SJSA1 (cell line): ENCODE measurements around the gene NRXN3. TPM values are rescaled to one million over a fixed set of nuclear protein-coding genes. Genes with fewer than 3 reads are reported as not detected.

Experiments
- DNase-seq, 2 experiments: peaks; one replicate each; pipeline ENCODE4 v3.0.0-alpha.2; 2015 to 2020; ENCODE audit warnings: low spot score in 2 of 2, low read depth in 1 of 2
- H3K27ac ChIP-seq: fragments of 250-450 bp; sonication (Bioruptor Pico); 2 replicates; pipeline ENCODE4 v1.5.1; 2020; ENCODE audit warnings: mild to moderate bottlenecking, moderate library complexity
- H3K27me3 ChIP-seq: fragments of 250-450 bp; sonication (Bioruptor Pico); replicated peaks from 2 replicates; pipeline ENCODE4 v1.5.1; 2020; ENCODE audit warnings: mild to moderate bottlenecking, moderate library complexity
- H3K36me3 ChIP-seq: fragments of 250-450 bp; sonication (Bioruptor Pico); 2 replicates; pipeline ENCODE4 v1.5.1; 2020; ENCODE audit warnings: mild to moderate bottlenecking
- H3K4me1 ChIP-seq: fragments of 250-450 bp; sonication (Bioruptor Pico); replicated peaks from 2 replicates; pipeline ENCODE4 v1.6.1; 2021; ENCODE audit warnings: mild to moderate bottlenecking
- H3K4me3 ChIP-seq: fragments of 250-450 bp; sonication (Bioruptor Pico); 2 replicates; pipeline ENCODE4 v1.5.1; 2020; ENCODE audit warnings: mild to moderate bottlenecking
- H3K9me3 ChIP-seq: fragments of 250-450 bp; sonication (Bioruptor Pico); replicated peaks from 2 replicates; pipeline ENCODE4 v1.5.1; 2020; ENCODE audit warnings: mild to moderate bottlenecking
- total RNA-seq: library from RNA; depleted of rRNA; stranded (reverse); fragments of >200 nt; shearing (Covaris generic); gene quantifications from 2 replicates; pipeline ENCODE4 v1.2.3, GENCODE V29; 2014

NRXN3 gene
- total RNA-seq, 1 experiment from 2014 or later = 1.0 TPM

DNA sequence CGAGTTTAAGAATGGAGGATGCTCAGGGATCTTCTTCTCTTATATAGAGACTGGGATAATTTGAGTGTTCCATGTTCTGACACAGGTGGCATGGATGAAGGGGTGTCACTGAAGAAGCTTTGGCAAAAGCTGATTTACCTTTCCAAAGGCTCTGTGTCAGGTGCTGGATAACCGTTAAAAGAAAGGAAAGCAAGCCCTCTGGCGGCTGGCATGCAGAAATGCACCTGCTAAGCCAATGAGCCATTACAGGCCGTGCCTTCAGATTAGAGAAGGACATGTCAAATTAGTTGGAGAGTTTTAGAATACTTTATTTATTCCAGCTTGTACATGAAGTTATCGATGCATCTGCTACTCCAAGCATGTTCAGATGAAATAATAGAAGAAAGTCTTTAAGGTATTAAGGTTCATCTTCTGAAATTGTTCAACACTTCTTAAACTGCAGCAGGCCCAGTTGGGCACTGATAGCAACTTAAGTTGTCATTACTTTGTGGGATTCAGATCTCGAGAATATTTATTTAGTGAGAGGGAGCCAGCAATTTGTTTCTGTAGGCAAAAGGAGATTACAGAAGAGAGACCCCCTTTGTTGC lies 678.2 kb downstream of the NRXN3 start:
- Histone ChIP-seq H3K36me3 (no peaks in the 10 kb centered on the region), H3K9me3 (no peaks in the 10 kb centered on the region), H3K27me3 (no peaks in the 10 kb centered on the region), H3K4me1 (no peaks in the 10 kb centered on the region), H3K27ac (no peak overlapping the region), H3K4me3 (no peak overlapping the region)
- DNase-seq = no peak

GRCh38 chr14:78849952-78850351 lies 679.8 kb downstream of the NRXN3 start:
- Histone ChIP-seq H3K27me3 (no peaks in the 10 kb centered on the region), H3K27ac (no peak overlapping the region), H3K4me1 (no peaks in the 10 kb centered on the region), H3K4me3 (no peak overlapping the region), H3K36me3 (no peaks in the 10 kb centered on the region), H3K9me3 (no peaks in the 10 kb centered on the region)
- DNase-seq = no peak

GRCh38 chr14:78851189-78851588 lies 681.0 kb downstream of the NRXN3 start:
- DNase-seq = no peak
- no peaks in the 10 kb centered on the region for H3K36me3 ChIP-seq
- H3K27ac ChIP-seq = no peak overlapping the region
- no peaks in the 10 kb centered on the region for H3K9me3 ChIP-seq
- no peaks in the 10 kb centered on the region for H3K27me3 ChIP-seq
- no peak overlapping the region for H3K4me3 ChIP-seq
- H3K4me1 ChIP-seq = no peaks in the 10 kb centered on the region

DNA sequence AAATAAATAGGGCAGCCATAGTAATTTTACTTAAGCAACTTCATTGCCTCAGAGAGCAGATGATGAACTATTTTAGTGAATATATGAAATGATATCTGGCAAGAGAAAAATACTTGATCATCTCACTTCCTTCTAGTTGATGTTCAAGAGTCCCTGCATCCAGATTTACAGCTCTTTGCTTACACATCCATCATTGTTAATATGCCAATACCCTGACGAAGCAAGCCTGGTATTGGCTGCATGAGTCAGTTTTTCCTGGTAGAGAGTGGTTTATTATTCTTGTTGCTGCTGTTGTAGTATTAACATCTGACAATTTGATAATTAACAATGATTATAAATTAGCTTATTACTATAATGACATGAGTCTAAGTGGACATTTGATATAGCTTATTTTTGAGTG lies 681.9 kb downstream of the NRXN3 start:
- no peak for DNase-seq
- H3K4me3 ChIP-seq = no peak overlapping the region
- no peaks in the 10 kb centered on the region for H3K4me1 ChIP-seq
- H3K27ac ChIP-seq = no peak overlapping the region
- H3K27me3 ChIP-seq = no peaks in the 10 kb centered on the region
- H3K9me3 ChIP-seq = no peaks in the 10 kb centered on the region
- no peaks in the 10 kb centered on the region for H3K36me3 ChIP-seq

- Histone ChIP-seq H3K27ac (no peak overlapping the region), H3K4me1 (no peaks in the 10 kb centered on the region), H3K4me3 (no peak overlapping the region), H3K9me3 (no peaks in the 10 kb centered on the region), H3K27me3 (no peaks in the 10 kb centered on the region), H3K36me3 (no peaks in the 10 kb centered on the region)
- DNase-seq = no peak
Observed at GRCh38 chr14:78857974-78858373, 687.8 kb downstream of the NRXN3 start.

DNA sequence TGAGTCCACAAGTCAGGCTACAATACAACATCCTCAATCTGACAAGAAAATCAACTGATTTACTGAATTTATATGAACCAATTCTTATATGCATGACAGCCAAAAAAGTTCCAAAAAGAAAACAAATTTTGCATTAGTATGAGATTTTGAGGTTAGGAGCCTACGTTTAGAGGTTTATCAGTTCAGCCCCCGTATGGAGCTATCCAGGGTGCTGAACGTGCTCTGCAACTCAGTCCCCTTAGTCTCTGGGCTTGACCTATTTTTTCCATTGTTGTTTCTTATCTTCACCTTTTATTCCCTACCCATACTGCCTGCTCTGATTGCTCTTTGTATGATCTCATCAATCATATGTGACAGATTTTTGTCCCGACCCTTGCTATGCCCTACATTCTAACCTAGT lies 693.0 kb downstream of the NRXN3 start:
- DNase-seq = peak; percentile 5 to 40
- no peaks in the 10 kb centered on the region; the same call in 1 of the 2 replicates for H3K9me3 ChIP-seq
- no peaks in the 10 kb centered on the region for H3K36me3 ChIP-seq
- H3K4me3 ChIP-seq = no peak overlapping the region
- no peaks in the 10 kb centered on the region for H3K4me1 ChIP-seq
- no peak overlapping the region for H3K27ac ChIP-seq
- no peaks in the 10 kb centered on the region for H3K27me3 ChIP-seq

DNA sequence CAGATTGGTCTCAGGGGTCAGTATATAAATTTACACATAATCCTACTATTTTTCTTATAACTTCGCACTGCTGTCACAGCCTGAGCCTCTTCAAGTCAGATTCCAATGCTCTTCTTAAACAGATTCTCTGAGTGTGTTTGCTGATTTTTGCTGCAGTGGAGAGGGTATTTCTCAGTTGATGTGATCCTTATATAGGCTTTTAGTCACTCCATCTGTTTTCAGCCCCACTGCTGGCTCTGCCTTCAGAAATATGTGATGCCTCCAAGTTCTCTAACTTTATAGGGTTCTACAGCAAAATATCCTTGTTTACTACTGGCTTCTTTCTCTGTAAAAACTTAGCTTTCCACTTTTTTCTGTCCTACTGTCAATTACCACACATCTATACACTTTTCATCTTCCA lies 702.7 kb downstream of the NRXN3 start:
- Histone ChIP-seq H3K4me3 (no peak overlapping the region), H3K27ac (no peak overlapping the region), H3K27me3 (no peaks in the 10 kb centered on the region), H3K36me3 (no peaks in the 10 kb centered on the region), H3K9me3 (no peaks in the 10 kb centered on the region), H3K4me1 (no peaks in the 10 kb centered on the region)
- DNase-seq = no peak

GRCh38 chr14:78873581-78873980 lies 703.4 kb downstream of the NRXN3 start:
- Histone ChIP-seq H3K27me3 (no peaks in the 10 kb centered on the region), H3K36me3 (no peaks in the 10 kb centered on the region), H3K27ac (no peak overlapping the region), H3K9me3 (no peaks in the 10 kb centered on the region), H3K4me1 (no peaks in the 10 kb centered on the region), H3K4me3 (no peak overlapping the region)
- no peak for DNase-seq

DNA sequence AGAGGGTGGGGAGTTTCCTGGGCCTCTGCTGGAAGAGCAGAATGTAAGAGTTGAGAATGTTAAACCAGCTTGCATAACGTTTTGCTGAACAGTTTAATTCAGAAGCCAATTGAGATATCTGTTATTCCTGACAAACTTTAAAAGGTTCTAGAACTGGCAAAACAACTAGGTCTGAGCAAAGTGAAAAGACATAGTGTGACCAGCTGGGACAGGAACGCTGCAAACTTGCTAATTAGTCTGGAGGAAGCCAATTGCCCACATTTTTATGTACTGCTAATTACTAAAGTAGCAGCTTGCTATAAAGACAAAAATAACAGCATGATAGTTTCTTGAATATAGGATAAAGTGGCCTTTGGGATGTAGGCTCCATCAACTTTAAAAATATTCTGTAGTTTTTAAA lies 704.9 kb downstream of the NRXN3 start:
- no peak overlapping the region for H3K4me3 ChIP-seq
- H3K9me3 ChIP-seq = no peaks in the 10 kb centered on the region
- H3K27me3 ChIP-seq = no peaks in the 10 kb centered on the region
- no peaks in the 10 kb centered on the region for H3K4me1 ChIP-seq
- no peak overlapping the region for H3K27ac ChIP-seq
- DNase-seq = no peak
- H3K36me3 ChIP-seq = no peaks in the 10 kb centered on the region

GRCh38 chr14:78885884-78886283 lies 715.7 kb downstream of the NRXN3 start:
- DNase-seq = no peak
- Histone ChIP-seq H3K4me1 (no peaks in the 10 kb centered on the region), H3K36me3 (no peaks in the 10 kb centered on the region), H3K27ac (no peak overlapping the region), H3K27me3 (no peaks in the 10 kb centered on the region), H3K9me3 (no peaks in the 10 kb centered on the region), H3K4me3 (no peak overlapping the region)

- Histone ChIP-seq H3K9me3 (no peaks in the 10 kb centered on the region), H3K27me3 (no peaks in the 10 kb centered on the region), H3K27ac (no peak overlapping the region), H3K36me3 (no peaks in the 10 kb centered on the region), H3K4me1 (no peaks in the 10 kb centered on the region), H3K4me3 (no peak overlapping the region)
- no peak for DNase-seq
Observed at GRCh38 chr14:78897443-78897842, 727.3 kb downstream of the NRXN3 start.

- H3K4me3 ChIP-seq = no peak overlapping the region
- DNase-seq = peak; percentile 5 to 39
Observed at GRCh38 chr14:78902010-78902623, 731.9 kb downstream of the NRXN3 start.

DNA sequence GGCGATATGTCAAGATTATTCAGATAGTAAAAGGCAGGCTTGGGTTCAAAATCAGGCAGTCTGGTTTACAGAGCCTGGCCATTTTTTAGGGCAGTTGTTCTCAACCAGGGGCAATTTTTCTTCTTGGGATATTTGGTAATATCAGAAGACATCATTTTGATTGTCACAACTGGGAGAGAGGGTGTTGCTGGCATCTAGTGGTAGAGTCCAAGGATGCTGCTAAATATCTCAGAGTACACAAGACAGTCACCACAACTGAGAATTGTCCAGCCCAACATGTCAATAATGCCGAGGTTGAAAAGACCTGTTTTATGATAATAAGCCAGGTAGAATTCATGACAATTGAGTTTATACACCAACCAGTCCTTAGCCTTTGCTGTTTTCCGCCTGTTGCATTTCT lies 733.9 kb downstream of the NRXN3 start:
- no peaks in the 10 kb centered on the region for H3K4me1 ChIP-seq
- H3K9me3 ChIP-seq = no peaks in the 10 kb centered on the region
- no peak for DNase-seq
- H3K4me3 ChIP-seq = no peak overlapping the region
- no peak overlapping the region for H3K27ac ChIP-seq
- no peaks in the 10 kb centered on the region for H3K36me3 ChIP-seq
- no peaks in the 10 kb centered on the region for H3K27me3 ChIP-seq

More at GRCh38 chr14:78902010-78902623, 731.9 kb downstream of the NRXN3 start:
- no peaks in the 10 kb centered on the region for H3K4me1 ChIP-seq
- H3K27me3 ChIP-seq = no peaks in the 10 kb centered on the region
- no peak overlapping the region for H3K27ac ChIP-seq
- H3K9me3 ChIP-seq = no peaks in the 10 kb centered on the region
- H3K36me3 ChIP-seq = no peaks in the 10 kb centered on the region

GRCh38 chr14:78917462-78917861 lies 747.3 kb downstream of the NRXN3 start:
- DNase-seq = no peak
- H3K4me3 ChIP-seq = no peak overlapping the region
- no peaks in the 10 kb centered on the region for H3K9me3 ChIP-seq
- H3K27ac ChIP-seq = no peak overlapping the region
- H3K27me3 ChIP-seq = no peaks in the 10 kb centered on the region
- no peaks in the 10 kb centered on the region for H3K36me3 ChIP-seq
- H3K4me1 ChIP-seq = no peaks in the 10 kb centered on the region

DNA sequence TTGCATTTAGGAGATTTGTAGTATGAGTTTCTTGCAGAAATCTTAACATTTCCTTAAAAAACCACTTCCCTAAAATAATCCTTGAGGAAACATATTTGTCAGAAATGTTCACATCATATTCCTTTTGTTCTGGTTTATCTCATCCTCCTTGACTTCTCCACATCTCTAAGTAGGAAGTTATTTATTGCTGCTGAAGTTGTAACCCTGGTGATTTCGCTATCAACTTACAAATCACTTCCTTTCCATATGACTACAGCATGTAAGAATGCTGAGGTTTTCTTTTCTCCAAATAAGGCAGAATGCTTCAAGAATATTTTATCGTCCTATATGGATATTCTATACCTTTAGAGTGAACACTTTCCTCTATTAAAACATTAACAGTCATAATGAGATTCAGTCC lies 751.7 kb downstream of the NRXN3 start:
- H3K4me3 ChIP-seq = no peak overlapping the region
- no peaks in the 10 kb centered on the region for H3K9me3 ChIP-seq
- H3K4me1 ChIP-seq = no peaks in the 10 kb centered on the region
- no peaks in the 10 kb centered on the region for H3K36me3 ChIP-seq
- H3K27me3 ChIP-seq = no peaks in the 10 kb centered on the region
- no peak for DNase-seq
- no peak overlapping the region for H3K27ac ChIP-seq
